Lower leg skin (tissue), 3 donors: ENCODE results near the gene DGKD.

ENCODE experiments used
- CTCF ChIP-seq, 3 donors: fragments of 450-650 bp; IDR thresholded peaks; one replicate each; pipeline ENCODE4 v1.5.1; 2016; ENCODE audit warnings: antibody characterized with exemption in 3 of 3, mild to moderate bottlenecking in 3 of 3, moderate library complexity in 2 of 3
- POLR2A ChIP-seq, 2 donors: fragments of 450-650 bp; IDR thresholded peaks; one replicate each; pipeline ENCODE4 v1.6.1; 2016 to 2017; ENCODE audit warnings: antibody characterized with exemption in 2 of 2, mild to moderate bottlenecking in 1 of 2, moderate library complexity in 1 of 2

DNA sequence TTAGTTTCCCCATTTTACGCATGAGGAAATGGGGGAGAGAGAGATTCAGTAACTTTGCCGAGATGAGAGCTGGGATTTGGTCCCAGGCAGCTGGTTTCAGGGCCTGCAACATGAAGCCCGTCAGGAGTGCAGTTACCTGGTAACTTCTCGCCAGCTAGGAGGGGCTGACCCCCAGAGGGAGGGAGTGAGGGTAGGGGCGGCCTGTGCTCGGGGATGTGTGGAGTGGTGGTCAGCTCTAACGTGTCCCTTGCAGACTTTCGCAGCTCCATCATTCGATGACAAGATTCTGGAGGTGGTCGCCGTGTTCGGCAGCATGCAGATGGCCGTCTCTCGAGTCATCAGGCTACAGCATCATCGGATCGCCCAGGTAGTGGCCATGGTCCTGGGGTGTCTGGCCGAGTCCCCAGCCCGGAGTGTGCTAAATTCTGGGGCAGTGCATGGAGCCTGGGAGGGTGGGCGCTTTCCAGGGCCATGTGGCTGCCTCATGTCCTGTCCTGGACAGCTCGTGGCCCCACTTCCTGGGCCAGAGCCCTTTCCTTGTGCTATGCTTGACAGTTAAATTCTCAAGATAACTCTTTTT, 103.8 kb downstream of the DGKD start:
- TF ChIP-seq CTCF (IDR thresholded peaks at IDR 0.05) (no peak), POLR2A (IDR thresholded peaks at IDR 0.05) (no peak)
